Epidermal melanocyte (primary cell): ENCODE results near the gene PCDHGC3.
"Not testable (repeated sequence)": the region's sequence is repeated elsewhere in the genome, so short reads cannot be mapped to it uniquely, and the experiment has no call there.

Experiments
- DNase-seq: peaks from one replicate; pipeline ENCODE4 v3.0.0; 2011; ENCODE audit warnings: low spot score; ENCODE audit not compliant: insufficient read length

Gene PCDHGC3

DNA sequence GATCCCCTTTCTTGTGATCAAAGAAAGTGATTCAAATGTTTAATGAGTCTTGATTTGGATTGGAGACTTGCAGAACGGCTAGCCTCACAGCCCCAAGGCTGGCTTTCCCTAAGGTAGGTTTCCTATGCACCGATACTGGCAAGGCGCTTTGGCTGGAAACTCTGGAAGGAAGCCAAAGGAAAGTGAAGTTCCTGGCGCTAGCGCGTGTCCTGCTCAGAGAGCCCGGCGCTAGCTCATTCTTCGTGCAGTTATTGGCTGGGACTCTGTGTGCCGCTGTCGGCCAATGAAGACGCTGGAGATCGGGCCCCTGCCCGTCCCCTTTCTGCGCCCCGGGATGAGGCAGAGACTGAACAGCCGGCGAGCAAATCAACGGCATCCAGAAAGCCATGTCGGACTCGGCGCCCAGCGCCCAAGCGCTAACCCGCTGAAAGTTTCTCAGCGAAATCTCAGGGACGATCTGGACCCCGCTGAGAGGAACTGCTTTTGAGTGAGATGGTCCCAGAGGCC is at the start of gene PCDHGC3:
Gene PCDHGC3 (plus strand): TSS at position 342 of the 507 bp plus-strand sequence. CDS start 151 bp downstream, at position 493.
- peak; percentile 95 for DNase-seq

DNA sequence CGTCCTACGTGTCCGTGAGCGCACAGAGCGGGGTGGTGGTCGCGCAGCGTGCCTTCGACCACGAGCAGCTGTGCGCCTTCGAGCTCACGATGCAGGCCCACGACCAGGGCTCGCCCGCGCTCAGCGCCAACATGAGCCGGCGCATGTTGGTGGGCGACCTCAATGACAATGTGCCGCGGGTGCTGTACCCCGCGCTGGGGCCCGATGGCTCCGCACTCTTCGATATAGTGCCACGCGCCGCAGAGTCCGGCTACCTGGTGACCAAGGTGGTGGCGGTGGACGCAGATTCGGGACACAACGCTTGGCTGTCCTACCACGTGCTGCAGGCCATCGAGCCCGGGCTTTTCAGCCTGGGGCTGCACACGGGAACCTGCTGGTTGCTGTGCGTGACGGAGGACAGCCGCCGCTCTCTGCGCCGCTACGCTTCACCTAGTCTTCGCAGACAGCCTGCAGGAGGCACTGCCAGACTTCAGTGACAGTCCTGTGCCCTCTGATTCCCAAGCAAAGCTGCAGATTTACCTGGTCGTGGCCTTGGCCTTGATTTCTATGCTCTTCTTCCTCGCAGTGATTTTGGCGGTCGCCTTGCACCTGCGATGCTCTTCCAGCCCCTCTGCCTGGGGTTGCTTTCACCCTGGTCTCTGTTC is 47.9 kb upstream of the PCDHGC3 start:
- DNase-seq, result no peak

DNA sequence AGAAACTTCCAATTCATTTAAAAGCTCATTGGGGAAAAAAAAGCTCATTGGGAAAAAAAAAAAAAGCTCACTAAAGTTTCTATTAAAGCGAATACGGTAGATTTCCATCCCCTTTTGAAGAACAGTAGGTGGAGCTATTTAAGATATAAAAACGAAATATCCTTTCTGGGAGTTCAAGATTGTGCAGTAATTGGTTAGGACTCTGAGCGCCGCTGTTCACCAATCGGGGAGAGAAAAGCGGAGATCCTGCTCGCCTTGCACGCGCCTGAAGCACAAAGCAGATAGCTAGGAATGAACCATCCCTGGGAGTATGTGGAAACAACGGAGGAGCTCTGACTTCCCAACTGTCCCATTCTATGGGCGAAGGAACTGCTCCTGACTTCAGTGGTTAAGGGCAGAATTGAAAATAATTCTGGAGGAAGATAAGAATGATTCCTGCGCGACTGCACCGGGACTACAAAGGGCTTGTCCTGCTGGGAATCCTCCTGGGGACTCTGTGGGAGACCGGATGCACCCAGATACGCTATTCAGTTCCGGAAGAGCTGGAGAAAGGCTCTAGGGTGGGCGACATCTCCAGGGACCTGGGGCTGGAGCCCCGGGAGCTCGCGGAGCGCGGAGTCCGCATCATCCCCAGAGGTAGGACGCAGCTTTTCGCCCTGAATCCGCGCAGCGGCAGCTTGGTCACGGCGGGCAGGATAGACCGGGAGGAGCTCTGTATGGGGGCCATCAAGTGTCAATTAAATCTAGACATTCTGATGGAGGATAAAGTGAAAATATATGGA is 45.2 kb upstream of the PCDHGC3 start, which contains the start of gene PCDHGA12:
Gene PCDHGA12 (plus strand): TSS at position 176 of the 782 bp plus-strand sequence. CDS start 253 bp downstream, at position 429.
- peak; percentile 76 for DNase-seq

DNA sequence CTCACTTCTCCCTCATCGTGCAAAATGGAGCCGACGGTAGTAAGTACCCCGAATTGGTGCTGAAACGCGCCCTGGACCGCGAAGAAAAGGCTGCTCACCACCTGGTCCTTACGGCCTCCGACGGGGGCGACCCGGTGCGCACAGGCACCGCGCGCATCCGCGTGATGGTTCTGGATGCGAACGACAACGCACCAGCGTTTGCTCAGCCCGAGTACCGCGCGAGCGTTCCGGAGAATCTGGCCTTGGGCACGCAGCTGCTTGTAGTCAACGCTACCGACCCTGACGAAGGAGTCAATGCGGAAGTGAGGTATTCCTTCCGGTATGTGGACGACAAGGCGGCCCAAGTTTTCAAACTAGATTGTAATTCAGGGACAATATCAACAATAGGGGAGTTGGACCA is 44.5 kb upstream of the PCDHGC3 start:
- DNase-seq, result no peak

DNA sequence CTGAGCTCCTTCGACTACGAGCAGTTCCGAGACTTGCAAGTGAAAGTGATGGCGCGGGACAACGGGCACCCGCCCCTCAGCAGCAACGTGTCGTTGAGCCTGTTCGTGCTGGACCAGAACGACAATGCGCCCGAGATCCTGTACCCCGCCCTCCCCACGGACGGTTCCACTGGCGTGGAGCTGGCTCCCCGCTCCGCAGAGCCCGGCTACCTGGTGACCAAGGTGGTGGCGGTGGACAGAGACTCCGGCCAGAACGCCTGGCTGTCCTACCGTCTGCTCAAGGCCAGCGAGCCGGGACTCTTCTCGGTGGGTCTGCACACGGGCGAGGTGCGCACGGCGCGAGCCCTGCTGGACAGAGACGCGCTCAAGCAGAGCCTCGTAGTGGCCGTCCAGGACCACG is 43.5 kb upstream of the PCDHGC3 start:
- DNase-seq, result not testable (repeated sequence)

DNA sequence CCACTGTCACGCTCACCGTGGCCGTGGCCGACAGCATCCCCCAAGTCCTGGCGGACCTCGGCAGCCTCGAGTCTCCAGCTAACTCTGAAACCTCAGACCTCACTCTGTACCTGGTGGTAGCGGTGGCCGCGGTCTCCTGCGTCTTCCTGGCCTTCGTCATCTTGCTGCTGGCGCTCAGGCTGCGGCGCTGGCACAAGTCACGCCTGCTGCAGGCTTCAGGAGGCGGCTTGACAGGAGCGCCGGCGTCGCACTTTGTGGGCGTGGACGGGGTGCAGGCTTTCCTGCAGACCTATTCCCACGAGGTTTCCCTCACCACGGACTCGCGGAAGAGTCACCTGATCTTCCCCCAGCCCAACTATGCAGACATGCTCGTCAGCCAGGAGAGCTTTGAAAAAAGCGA is 43.0 kb upstream of the PCDHGC3 start:
- not testable (repeated sequence) for DNase-seq

DNA sequence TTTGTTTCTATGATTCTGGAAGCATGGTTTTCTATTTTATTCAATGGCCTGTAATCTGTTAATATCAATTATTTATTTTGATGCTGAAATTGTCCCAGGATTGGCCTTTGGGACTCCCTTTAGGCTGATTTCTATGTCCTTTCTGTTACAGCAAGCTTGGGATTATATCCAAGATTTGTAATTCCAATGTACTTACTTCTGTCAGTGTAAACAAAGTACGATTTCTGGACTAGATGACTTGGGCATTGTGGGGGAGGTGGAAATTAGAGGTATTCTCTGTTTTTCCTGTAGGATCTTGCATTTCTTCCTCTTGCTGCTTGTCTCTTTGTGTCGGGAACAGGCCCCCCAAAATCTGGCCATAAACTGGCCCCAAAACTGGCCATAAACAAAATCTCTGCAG is 41.8 kb upstream of the PCDHGC3 start:
- no peak for DNase-seq

DNA sequence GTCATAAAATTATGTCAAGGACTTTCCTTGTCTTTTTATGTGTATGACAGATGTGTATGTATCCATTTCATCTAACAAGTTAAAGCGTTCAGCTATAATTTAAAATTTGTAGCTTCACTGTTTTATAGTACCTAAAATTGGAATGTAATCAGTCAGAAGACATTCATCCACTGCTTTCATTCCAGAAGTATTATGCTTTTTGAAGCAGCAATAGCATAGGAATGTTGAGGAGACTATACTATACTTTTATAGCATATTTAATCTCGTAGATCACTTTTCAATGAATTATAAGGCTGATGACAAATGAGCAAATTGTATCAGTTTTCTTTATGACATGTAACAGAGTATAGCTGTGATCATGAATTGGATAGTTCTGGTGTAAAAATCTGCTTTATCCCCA is 38.5 kb upstream of the PCDHGC3 start:
- no peak for DNase-seq

DNA sequence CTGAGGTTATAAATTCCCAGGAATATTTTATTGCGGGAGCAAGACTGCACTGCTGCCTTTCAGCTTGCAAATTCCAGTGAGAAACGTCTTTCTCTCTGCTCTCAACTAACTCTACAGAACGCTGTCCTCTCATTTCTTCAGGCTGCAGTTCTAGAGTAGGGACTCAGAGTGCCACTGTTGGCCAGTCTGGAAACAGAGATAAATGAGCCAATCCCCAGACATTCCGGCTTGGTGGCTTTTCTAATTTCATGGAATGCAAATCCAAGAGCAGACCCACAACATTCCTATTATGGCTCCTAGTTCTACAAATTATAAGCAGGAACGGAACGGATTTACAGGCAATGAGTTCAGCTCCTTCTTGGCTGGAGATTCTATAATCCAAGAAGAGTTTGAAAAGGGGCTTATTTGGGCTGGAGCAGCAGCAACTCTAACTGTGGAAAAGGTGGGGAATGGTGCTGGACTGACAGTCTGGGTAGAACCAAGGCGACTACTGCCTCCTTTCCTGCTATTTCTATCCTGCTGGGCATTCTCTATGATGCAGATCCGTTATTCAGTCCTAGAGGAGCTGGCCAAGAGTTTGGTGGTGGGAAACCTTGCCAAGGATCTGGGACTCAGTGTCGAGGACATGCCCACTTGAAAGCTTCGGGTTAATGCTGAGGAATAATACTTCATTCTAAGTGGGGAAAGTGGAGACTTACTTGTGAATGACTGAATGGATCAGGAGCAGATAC is 36.2 kb upstream of the PCDHGC3 start:
- no peak for DNase-seq

DNA sequence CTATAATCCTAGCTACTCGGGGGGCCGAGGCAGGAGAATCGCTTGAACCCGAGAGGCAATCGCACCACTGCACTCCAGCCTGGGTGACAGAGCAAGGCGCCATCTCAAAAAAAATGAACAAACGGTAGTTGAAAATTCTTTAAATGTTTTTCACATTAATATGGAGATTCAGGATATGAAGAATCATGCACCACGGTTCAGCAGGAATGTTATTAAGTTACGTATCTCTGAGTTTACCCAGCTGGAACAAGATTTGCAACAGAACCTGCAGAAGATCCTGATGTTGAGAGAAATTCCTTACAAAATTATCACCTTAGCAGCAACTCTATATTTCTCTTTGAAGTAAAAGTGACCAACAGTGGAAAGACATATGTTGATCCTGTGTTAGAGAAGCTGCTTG is 35.4 kb upstream of the PCDHGC3 start:
- DNase-seq, result no peak

DNA sequence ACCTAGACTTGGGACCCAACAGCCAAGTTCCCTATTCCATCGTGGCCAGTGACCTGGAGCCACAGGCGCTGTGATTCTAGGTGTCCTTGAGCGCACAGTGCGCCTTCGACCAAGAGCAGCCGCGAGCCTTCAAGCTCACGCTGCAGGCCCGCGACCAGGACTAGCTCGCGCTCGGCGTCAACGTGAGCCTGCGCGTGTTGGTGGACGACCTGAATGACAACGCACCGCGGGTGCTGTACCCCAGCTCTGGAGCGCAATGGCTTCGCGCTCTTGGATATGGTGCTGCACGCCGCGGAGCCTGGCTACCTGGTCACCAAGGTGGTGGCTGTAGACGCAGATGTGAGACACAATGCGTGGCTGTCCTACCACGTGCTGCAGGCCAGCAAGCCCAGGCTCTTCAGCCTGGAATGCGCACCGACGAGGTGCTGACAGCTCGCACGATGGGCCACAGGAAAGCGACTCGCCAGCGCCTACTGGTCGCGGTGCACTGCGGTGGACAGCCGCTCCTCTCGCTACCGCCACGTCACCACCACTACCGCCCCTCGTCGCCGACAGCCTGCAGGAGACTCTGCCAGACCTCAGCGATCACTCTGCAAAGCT is 34.1 kb upstream of the PCDHGC3 start:
- DNase-seq, result no peak

DNA sequence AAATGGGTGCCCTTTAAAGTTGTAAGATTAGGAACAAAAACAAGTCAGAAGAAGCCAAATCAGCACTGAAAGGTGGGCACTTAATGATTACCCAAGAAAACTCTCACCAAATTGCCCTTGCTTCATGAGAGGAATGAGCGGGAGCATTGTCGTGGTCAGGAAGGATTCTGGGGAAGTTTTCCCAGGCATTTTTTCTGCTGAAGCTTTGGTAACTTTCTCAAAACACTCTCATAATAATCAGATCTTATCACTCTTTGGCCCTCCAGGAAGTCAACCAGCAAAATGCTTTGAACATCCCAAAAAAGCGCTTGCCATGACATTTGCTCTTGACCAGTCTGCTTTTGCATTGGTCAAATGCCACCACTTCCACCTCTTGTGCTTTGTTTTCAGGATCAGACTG is 10.4 kb upstream of the PCDHGC3 start:
- no peak for DNase-seq

DNA sequence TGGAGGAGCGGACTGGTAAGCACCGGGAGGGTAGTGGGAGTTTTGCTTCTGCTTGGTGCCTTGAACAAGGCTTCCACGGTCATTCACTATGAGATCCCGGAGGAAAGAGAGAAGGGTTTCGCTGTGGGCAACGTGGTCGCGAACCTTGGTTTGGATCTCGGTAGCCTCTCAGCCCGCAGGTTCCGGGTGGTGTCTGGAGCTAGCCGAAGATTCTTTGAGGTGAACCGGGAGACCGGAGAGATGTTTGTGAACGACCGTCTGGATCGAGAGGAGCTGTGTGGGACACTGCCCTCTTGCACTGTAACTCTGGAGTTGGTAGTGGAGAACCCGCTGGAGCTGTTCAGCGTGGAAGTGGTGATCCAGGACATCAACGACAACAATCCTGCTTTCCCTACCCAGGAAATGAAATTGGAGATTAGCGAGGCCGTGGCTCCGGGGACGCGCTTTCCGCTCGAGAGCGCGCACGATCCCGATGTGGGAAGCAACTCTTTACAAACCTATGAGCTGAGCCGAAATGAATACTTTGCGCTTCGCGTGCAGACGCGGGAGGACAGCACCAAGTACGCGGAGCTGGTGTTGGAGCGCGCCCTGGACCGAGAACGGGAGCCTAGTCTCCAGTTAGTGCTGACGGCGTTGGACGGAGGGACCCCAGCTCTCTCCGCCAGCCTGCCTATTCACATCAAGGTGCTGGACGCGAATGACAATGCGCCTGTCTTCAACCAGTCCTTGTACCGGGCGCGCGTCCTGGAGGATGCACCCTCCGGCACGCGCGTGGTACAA is 556 bp downstream of the PCDHGC3 start:
- DNase-seq, result no peak

DNA sequence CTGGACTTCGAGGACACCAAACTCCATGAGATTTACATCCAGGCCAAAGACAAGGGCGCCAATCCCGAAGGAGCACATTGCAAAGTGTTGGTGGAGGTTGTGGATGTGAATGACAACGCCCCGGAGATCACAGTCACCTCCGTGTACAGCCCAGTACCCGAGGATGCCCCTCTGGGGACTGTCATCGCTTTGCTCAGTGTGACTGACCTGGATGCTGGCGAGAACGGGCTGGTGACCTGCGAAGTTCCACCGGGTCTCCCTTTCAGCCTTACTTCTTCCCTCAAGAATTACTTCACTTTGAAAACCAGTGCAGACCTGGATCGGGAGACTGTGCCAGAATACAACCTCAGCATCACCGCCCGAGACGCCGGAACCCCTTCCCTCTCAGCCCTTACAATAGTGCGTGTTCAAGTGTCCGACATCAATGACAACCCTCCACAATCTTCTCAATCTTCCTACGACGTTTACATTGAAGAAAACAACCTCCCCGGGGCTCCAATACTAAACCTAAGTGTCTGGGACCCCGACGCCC is 1.3 kb downstream of the PCDHGC3 start:
- no peak for DNase-seq

DNA sequence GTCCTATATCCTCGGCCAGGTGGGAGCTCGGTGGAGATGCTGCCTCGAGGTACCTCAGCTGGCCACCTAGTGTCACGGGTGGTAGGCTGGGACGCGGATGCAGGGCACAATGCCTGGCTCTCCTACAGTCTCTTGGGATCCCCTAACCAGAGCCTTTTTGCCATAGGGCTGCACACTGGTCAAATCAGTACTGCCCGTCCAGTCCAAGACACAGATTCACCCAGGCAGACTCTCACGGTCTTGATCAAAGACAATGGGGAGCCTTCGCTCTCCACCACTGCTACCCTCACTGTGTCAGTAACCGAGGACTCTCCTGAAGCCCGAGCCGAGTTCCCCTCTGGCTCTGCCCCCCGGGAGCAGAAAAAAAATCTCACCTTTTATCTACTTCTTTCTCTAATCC is 2.0 kb downstream of the PCDHGC3 start:
- DNase-seq, result no peak

DNA sequence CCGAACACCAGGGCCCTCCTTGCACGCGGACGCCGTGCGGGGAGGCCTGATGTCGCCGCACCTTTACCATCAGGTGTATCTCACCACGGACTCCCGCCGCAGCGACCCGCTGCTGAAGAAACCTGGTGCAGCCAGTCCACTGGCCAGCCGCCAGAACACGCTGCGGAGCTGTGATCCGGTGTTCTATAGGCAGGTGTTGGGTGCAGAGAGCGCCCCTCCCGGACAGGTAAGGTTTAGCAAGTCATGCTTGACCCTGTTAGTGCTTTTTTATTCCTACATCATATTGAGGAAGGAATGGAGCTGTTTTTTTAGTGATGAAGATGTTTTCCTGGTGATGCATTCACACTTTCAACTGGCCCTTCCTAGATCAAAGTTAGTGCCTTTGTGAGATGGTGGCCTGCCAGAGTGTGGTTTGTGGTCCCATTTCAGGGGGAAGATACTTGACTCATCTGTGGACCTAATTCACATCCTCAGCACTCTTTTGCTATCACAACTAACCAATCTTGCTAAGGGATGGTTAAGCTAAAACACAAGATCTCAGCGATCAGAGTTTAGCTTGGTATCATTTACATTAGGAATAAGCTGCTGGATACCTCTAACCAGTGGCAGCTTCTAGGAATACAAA is 2.7 kb downstream of the PCDHGC3 start:
- DNase-seq, result no peak

DNA sequence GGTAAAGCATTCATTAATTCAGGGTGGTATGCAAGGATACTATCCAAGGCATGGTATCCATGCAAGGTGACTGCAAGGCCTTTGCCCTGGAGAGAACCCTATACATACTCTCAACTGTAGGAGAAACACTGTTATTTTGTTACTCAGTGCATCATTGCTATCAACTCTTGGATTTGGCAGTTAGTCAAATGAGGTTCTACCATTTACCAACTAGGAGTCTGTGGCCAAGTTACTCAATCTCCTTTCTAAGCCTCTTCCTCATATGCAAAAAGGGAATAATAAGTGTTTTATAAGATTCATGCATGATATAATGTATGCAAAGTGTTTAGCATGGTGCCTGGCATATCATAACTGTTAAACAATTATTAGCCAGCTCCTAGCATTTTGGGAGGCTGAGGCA is 4.0 kb downstream of the PCDHGC3 start:
- no peak for DNase-seq

DNA sequence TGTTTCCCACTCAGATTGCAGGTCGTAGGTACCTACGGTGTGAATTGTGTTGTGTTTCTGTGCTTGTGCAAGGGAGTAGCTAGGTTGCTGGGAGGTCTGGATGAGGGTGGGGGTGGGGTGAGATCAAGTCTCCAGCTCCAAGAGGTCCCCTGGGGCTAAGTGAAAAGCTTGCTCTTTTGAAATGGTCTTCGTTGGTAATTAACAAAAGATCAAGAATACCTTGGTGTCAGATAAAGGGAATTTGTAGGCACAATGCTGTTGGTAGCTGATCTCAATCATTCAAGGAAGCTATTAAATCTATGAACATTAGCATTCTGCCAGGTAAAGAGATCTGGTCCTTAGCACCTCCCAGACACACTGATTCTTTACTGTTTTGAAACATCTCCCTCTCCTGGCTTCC is 8.1 kb downstream of the PCDHGC3 start:
- DNase-seq, result no peak

DNA sequence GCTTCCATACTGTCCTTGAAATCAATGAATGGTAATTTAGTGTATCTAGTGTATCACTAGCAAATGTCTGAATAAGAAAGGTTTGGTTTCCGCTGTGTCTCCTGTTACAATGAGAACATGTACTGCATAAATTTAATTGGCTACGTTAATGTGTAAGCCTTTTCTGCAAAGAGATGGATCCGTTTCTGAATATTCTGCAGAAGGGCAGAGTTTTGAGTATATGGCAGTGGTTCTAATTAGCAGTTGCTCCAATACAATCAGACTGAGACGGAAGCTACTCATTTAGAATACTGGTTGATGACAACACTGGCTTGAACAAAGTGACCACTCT is 8.5 kb downstream of the PCDHGC3 start:
- no peak for DNase-seq

DNA sequence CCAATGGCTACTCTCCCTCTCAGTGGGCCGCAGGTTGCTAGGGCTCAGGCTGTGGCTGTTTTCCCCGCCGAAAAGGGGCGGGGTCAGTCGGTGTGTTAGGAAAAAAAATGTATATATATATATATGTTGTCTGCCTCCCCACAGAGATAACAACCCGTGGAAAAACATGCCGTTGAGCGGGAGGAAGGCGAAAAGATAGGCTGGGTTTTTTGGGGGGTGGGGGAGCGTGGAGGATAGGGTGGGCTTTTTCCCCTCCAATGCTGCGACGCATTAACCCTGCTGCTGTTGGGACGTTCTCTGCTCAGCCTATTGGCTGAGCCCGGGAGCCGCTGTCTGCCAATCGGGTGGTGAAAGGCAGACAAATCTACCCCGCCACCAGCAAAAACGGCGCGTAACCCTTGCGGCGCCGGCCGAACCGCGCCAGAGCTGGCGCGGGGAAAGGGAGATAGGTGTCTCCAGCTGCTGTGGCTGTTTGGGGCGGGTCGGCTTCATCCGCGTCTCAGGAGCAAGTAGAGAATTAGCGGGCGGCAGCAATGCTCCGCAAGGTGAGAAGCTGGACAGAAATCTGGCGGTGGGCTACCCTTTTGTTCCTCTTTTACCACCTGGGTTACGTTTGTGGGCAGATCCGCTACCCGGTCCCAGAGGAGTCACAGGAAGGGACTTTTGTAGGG is 9.0 kb downstream of the PCDHGC3 start, which contains the start of gene PCDHGC4:
Gene PCDHGC4 (plus strand): TSS at position 390 of the 671 bp plus-strand sequence. CDS start 144 bp downstream, at position 534.
- no peak for DNase-seq
